Activated naive CD8-positive, alpha-beta T cell (primary cell): ENCODE measurements around the gene AIM2.

Source experiments
- H3K27ac Mint-ChIP-seq: one replicate; pipeline ENCODE4 v1.8.0; 2021; ENCODE audit warnings: mixed read lengths
- H3K27me3 Mint-ChIP-seq: one replicate; pipeline ENCODE4 v1.8.0; 2021; ENCODE audit warnings: mixed read lengths
- H3K36me3 Mint-ChIP-seq: one replicate; pipeline ENCODE4 v1.8.0; 2021; ENCODE audit warnings: mixed read lengths
- H3K4me1 Mint-ChIP-seq: one replicate; pipeline ENCODE4 v1.8.0; 2021; ENCODE audit warnings: low read depth, mixed read lengths
- H3K4me3 Mint-ChIP-seq: one replicate; pipeline ENCODE4 v1.8.0; 2021; ENCODE audit warnings: mild to moderate bottlenecking, mixed read lengths
- H3K9me3 Mint-ChIP-seq: one replicate; pipeline ENCODE4 v1.8.0; 2021; ENCODE audit warnings: low read depth, mixed read lengths

AIM2 gene

GRCh38 chr1:159014003-159014571, 62.5 kb downstream of the AIM2 start:
- H3K36me3 Mint-ChIP-seq, result peaks cover 47% of the 10 kb centered on the region
- peaks cover 3% of the 10 kb centered on the region for H3K9me3 Mint-ChIP-seq
- H3K4me3 Mint-ChIP-seq, result peak overlapping the region; percentile 92
- no peaks in the 10 kb centered on the region for H3K27me3 Mint-ChIP-seq
- peak overlapping the region; percentile 96 for H3K27ac Mint-ChIP-seq
- H3K4me1 Mint-ChIP-seq, result peaks cover 59% of the 10 kb centered on the region

DNA sequence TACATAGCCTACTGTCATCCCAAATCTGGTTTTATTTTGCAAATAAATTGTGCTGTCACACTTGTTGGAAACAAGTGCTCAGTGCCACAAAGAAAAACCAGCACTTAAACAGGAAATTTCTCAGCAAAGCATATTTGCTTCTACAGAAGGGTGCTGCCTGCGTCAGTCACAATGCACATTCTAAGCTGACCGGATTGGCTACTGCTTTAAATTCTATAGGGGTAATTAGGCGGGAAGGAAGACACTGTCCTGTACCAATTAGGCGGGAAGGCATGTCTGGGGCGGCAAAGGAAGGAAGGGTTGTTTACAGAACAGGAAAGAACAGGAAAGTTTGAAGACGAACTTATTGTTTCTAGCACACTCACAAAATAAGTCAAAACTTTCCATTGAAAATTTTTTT, 64.1 kb downstream of the AIM2 start:
- peak overlapping the region; percentile 96 for H3K27ac Mint-ChIP-seq
- H3K4me3 Mint-ChIP-seq, result peak overlapping the region; percentile 92
- no peaks in the 10 kb centered on the region for H3K27me3 Mint-ChIP-seq
- peaks cover 39% of the 10 kb centered on the region for H3K36me3 Mint-ChIP-seq
- peaks cover 3% of the 10 kb centered on the region for H3K9me3 Mint-ChIP-seq
- H3K4me1 Mint-ChIP-seq, result peaks cover 66% of the 10 kb centered on the region
